GM19351 (cell line): Measurements from ENCODE around the gene ITSN1.

Source experiments
- ATAC-seq: cut with Tn5 transposase; IDR thresholded peaks from one replicate; pipeline ENCODE4 v1.9.1; 2021; ENCODE audit warnings: mild to moderate bottlenecking, moderate library complexity; ENCODE audit not compliant: unreplicated experiment

Gene ITSN1

GRCh38 chr21:33829844-33830243, 187.5 kb downstream of the ITSN1 start:
- ATAC-seq: no peak

GRCh38 chr21:33831962-33832659, 189.8 kb downstream of the ITSN1 start:
- ATAC-seq: no peak

- no peak for ATAC-seq
Observed at GRCh38 chr21:33834801-33835500, 192.7 kb downstream of the ITSN1 start.

- ATAC-seq: no peak
Observed at GRCh38 chr21:33835920-33836319, 193.6 kb downstream of the ITSN1 start.

- ATAC-seq: no peak
Observed at GRCh38 chr21:33836408-33836807, 194.1 kb downstream of the ITSN1 start.

- no peak for ATAC-seq
Observed at GRCh38 chr21:33839167-33839716, 196.9 kb downstream of the ITSN1 start.

- no peak for ATAC-seq
Observed at GRCh38 chr21:33839806-33840205, 197.5 kb downstream of the ITSN1 start.

GRCh38 chr21:33840771-33841170, 198.5 kb downstream of the ITSN1 start:
- ATAC-seq: no peak

- ATAC-seq: no peak
Observed at GRCh38 chr21:33841561-33841960, 199.3 kb downstream of the ITSN1 start.

GRCh38 chr21:33843216-33843615, 200.9 kb downstream of the ITSN1 start:
- no peak for ATAC-seq

GRCh38 chr21:33844104-33844889, 202.0 kb downstream of the ITSN1 start:
- ATAC-seq: no peak

GRCh38 chr21:33844890-33845205, 202.5 kb downstream of the ITSN1 start:
- ATAC-seq: no peak

GRCh38 chr21:33846141-33846540, 203.8 kb downstream of the ITSN1 start:
- ATAC-seq: no peak

GRCh38 chr21:33847588-33848248, 205.4 kb downstream of the ITSN1 start:
- ATAC-seq: no peak

- ATAC-seq: no peak
Observed at GRCh38 chr21:33848249-33848953, 206.1 kb downstream of the ITSN1 start.

GRCh38 chr21:33849834-33850233, 207.5 kb downstream of the ITSN1 start:
- no peak for ATAC-seq

GRCh38 chr21:33850401-33850800, 208.1 kb downstream of the ITSN1 start:
- no peak for ATAC-seq

- no peak for ATAC-seq
Observed at GRCh38 chr21:33850985-33851384, 208.7 kb downstream of the ITSN1 start.

GRCh38 chr21:33852485-33852884, 210.2 kb downstream of the ITSN1 start:
- ATAC-seq: no peak

GRCh38 chr21:33854604-33855003, 212.3 kb downstream of the ITSN1 start:
- ATAC-seq: no peak
